NOMO-1 (cell line): Measurements from ENCODE around the gene CACFD1.

Experiments used
- DNase-seq, 2 experiments: peaks; one replicate each; lab custom pipeline; 2025; ENCODE audit not compliant: unreplicated experiment in 2 of 2; lab: John Stamatoyannopoulos, UW

CACFD1 gene

DNA sequence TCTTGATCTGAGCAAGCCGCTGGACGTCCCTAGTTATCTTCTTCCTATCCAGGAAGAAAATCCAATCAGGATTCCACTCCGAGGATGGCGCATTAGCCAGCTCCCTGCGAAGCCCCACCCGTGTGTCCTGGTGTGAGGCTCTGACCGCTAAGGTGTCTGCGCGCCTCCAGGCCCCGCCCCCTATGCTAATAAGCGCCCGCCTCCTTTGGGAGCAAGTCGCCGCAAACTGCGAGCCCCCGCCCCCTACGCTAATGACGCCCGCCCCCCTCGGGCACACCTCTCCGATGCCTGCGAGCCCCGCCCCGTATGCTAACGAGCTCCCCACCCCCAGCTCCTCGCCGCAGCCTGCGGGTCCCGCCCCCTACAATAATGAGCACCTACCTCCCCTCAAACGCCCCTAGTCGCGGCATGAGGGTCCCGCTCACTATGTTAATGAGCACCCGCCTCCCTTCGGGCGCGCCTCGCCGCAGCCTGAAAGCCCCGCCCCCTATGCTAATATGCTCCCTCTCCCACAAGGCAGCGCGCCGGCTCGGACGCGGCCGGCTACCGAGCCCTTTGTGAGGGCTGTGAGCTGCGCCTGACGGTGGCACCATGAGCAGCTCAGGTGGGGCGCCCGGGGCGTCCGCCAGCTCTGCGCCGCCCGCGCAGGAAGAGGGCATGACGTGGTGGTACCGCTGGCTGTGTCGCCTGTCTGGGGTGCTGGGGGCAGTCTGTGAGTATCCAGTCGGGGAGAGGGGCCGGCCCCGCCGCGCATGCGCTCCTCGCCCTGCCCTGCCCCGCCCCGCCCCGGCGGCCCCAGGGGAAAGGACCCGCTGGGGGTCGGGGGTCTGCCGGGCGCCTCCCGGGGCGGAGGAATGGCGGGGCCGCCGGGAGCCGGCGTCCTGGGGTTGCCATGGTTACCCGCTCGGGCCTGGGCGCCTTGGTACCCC lies at the start of gene CACFD1:
TSS of gene CACFD1 (plus strand) at position 503 of the 929 bp plus-strand sequence. CDS start at position 592, 89 bp downstream.
- DNase-seq = peak; percentile 90 to 95

- no peak for DNase-seq
Measured at GRCh38 chr9:133415170-133415569, 44.6 kb upstream of the CACFD1 start.

DNA sequence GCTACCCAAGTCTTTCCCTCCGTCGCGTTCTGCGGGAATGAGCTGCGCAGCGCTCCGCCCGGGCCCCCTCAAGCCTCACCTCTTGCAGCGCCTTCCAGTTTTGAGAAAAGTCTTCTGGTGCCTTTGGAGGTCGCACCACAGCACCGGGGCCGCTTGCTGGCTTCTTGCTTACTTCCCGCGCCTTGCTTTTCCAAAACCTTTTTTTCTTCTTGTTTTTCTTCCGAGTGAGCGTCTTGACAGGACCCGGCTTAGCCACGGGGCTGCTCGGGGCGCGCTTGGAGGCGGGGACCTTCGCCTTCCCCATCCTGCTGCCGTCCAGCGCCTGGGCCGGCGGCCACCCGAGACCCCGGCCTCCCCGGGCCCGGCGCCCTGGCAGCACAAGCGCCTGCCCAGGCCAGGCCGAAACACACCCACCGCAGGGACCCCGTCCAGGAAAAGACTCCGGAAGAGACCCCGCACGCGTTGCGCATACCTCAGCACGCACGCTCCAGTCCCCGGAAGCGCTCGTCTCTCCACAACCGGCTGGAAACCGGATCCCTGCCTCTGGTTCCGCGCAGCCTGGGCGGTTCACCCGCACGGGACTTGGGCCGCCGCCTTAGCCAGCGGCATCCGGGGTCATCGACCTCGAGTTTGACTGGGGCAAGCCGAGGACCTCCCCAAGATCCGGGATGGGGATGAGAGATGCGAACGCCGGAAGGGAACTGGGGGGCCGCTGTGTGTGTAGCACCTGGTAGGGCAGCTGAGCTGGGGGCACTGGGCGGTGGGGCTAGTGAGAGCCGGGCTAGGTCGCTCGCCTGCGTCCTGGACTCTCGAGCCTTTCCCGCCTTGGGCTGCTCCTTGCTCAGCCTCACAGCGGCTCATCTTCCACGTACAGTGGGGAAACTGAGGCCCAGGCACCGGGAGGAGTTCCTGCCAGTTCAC lies 42.0 kb upstream of the CACFD1 start, which contains the start of gene REXO4:
TSS of gene REXO4 (minus strand) at position 470 of the 921 bp plus-strand sequence. CDS start at position 304, 166 bp downstream.
- peak; percentile 67 to 73 for DNase-seq

DNA sequence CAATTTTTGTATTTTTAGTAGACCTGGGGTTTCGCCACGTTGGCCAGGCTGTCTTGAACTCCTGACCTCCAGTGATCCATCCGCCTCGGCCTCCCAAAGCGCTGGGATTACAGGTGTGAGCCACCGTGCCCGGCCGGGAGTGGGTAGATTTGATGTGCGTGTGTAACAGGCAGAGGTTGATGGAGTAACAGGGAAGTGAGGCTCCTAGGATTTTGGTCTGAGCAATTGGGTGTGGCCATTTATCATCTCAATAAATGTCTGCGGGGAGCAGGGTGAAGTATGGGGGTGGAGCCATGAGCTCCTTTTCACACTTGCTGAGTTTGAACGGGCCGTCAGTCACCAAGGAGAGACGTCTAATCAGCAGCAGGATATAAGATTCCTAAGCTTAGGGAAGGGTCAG lies 40.8 kb upstream of the CACFD1 start:
- DNase-seq = no peak

GRCh38 chr9:133420392-133420827 lies 39.4 kb upstream of the CACFD1 start:
- peak in 1 of 2 experiments; percentile 15 for DNase-seq

- DNase-seq = no peak
Measured at GRCh38 chr9:133421615-133422542, 37.9 kb upstream of the CACFD1 start, which contains the start of gene ADAMTS13. TSS of gene ADAMTS13 (plus strand) at chr9:133422367. CDS start at chr9:133422444, 77 bp downstream.

- no peak for DNase-seq
Measured at GRCh38 chr9:133423216-133423615, 36.6 kb upstream of the CACFD1 start.

DNA sequence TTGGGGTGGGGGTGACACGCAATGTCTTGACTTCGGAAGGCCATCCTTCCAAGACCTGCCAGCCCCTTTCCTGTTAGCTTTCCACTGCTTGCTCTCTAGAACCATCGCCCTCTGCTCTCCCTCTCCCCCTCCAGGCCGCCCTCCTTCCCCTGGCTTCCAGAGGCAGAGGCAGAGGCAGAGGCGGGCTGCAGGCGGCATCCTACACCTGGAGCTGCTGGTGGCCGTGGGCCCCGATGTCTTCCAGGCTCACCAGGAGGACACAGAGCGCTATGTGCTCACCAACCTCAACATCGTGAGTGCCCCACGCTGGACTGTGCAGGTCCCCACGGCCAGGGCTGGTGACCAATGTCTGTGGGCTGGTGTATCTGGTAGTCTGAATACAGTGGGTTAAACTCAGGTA lies 35.6 kb upstream of the CACFD1 start:
- no peak for DNase-seq

DNA sequence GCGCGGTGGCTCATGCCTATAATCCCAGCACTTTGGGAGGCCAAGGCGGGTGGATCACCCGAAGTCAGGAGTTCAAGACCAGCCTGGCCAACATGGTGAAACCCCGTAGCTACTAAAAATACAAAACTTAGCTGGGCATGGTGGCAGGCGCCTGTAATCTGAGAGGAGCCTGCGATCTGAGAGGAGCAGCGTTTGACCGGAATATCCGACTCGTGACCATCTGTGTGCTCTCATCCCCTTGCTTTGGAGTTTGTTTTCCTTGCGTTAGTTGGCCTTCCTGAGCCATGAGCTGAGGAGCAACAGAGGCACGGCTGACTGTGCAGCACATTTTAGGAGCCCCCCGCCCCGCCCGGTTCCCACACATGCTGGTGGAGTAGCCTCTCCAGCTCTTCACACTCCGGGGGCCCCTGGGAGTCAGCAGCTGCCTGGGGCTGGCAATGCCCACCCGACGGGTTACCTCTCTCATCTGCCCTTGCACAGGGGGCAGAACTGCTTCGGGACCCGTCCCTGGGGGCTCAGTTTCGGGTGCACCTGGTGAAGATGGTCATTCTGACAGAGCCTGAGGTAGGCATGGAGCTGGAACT lies 34.6 kb upstream of the CACFD1 start:
- DNase-seq = no peak

GRCh38 chr9:133426011-133426410 lies 33.8 kb upstream of the CACFD1 start:
- no peak for DNase-seq

DNA sequence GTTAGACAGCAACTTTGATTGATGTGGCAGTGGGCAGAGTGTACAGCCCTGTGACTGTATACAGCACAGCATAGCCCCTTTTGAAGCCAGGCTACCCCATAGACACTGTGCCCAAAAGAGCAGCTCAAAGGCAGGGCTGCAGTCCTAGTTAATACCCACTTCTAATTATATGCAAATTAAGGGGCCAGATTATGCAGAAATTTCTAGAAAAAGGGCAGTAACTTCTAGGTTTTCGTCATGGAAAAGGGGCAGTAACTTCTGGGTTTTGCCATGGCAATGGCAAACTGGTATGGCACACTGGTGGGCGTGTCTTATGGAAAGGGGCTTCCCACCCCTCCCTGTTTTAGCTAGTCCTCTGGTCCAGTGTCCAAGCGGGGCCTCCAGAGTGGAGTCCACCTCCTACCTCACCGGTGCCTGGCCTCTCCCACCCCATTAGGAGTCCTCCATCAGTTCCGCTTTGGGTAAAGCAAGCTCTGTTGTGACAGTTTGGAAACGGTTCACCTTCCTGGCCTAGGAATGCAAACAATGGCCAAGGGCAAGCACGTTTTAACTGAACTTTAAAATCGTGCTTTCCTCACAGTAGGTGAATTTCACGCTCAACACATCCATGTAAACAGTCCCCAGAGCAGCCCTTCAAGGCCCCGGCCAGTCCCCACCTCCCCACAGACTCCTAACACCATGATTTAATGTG lies 32.0 kb upstream of the CACFD1 start:
- DNase-seq = no peak

DNA sequence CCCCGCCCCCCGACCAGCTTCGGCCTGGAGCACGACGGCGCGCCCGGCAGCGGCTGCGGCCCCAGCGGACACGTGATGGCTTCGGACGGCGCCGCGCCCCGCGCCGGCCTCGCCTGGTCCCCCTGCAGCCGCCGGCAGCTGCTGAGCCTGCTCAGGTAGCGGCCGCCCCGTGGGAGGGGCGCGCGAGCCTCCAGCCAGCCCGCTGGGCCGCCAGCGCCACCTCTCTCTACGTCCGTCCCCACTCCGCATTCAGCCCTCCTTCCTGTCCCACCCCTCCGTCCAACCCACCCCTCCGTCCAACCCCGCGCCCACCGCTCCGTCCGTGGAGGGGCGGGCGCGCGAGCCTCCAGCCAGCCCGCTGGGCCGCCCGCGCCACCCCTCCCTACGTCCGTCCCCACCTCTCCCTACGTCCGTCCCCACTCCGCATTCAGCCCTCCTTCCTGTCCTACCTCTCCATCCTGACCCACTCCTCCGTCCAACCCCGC lies 31.1 kb upstream of the CACFD1 start:
- DNase-seq = no peak

DNA sequence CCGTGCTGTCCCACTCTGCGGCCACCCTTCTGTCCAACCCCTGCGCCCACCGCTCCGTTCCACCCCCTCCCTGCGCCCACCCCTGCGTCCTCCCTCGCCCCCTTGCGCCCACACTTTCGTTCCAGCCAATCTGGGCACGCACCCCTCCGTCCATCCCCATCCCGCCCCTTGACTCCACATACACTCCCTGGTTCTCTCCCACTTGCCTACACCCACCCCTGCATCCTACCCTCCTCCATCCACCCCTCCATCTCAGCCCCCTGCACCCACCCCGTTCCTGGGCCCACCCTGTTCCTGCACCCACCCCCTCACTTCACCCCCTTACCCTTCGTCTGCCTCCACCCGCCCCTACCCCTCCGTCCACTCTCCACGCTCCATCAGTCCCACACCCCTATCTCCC lies 30.6 kb upstream of the CACFD1 start:
- no peak for DNase-seq

DNA sequence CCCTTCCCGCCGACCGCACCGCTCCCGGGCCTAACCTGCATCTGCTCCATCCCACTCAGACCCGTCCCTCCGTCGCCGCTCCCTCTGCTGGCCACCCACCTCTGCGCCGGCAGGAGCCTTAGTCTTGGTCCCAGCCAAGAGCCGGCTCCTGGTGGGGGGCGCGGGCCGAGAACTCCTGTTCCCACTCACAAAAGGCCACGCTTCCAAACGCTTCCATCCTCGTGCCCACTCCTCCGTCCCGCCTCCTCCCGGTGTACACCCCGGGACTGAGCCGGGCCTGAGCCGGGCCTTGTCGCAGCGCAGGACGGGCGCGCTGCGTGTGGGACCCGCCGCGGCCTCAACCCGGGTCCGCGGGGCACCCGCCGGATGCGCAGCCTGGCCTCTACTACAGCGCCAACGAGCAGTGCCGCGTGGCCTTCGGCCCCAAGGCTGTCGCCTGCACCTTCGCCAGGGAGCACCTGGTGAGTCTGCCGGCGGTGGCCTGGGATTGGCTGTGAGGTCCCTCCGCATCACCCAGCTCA lies 30.1 kb upstream of the CACFD1 start:
- DNase-seq = no peak

DNA sequence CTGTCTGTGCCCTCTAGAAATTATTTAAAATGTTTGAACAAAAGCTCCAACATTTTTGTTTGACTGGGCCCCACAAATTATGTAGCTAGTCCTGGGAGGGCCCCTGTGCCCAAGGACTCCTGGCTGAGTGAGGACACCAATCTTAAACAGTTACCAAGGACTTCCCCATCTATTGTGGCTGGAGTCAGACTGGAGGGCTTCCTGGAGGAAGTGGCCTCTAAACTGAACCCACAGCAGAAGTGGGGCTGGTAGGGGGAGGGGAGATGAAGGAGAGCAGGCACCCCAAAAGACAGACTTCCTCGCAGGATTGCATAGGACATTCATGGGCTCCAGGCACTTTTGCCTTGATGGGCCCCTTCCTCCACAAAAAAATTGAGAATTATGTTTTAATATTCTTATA lies 29.5 kb upstream of the CACFD1 start:
- no peak for DNase-seq

- DNase-seq = no peak
Measured at GRCh38 chr9:133433351-133433843, 26.4 kb upstream of the CACFD1 start.

- DNase-seq = no peak
Measured at GRCh38 chr9:133436681-133437080, 23.1 kb upstream of the CACFD1 start.

GRCh38 chr9:133437753-133438531 lies 21.8 kb upstream of the CACFD1 start:
- no peak for DNase-seq
